HUES48 (cell line): ENCODE results near the gene MYCN.

ENCODE experiments used
- H3K27ac ChIP-seq: one replicate; pipeline ENCODE4 v1.7.0; 2013; ENCODE audit warnings: low read depth, low read length, inconsistent platforms
- H3K27me3 ChIP-seq: 2 replicates; pipeline ENCODE4 v1.6.1; 2013; ENCODE audit warnings: mild to moderate bottlenecking, low read length; ENCODE audit not compliant: control insufficient read depth, insufficient read depth
- H3K36me3 ChIP-seq: 2 replicates; pipeline ENCODE4 v1.6.1; 2013; ENCODE audit warnings: low read length; ENCODE audit not compliant: control insufficient read depth, insufficient read depth
- H3K4me1 ChIP-seq: 2 replicates; pipeline ENCODE4 v1.6.1; 2013; ENCODE audit warnings: mild to moderate bottlenecking, low read length; ENCODE audit not compliant: control insufficient read depth, insufficient read depth
- H3K4me3 ChIP-seq: 2 replicates; pipeline ENCODE4 v1.5.1; 2013; ENCODE audit warnings: mild to moderate bottlenecking, low read depth, low read length
- H3K9ac ChIP-seq: 2 replicates; pipeline ENCODE4 v1.6.1; 2013; ENCODE audit warnings: mild to moderate bottlenecking, low read depth, low read length, moderate library complexity
- H3K9me3 ChIP-seq: 2 replicates; pipeline ENCODE4 v1.6.1; 2013; ENCODE audit warnings: low read length; ENCODE audit not compliant: control insufficient read depth, insufficient read depth

Gene MYCN

DNA sequence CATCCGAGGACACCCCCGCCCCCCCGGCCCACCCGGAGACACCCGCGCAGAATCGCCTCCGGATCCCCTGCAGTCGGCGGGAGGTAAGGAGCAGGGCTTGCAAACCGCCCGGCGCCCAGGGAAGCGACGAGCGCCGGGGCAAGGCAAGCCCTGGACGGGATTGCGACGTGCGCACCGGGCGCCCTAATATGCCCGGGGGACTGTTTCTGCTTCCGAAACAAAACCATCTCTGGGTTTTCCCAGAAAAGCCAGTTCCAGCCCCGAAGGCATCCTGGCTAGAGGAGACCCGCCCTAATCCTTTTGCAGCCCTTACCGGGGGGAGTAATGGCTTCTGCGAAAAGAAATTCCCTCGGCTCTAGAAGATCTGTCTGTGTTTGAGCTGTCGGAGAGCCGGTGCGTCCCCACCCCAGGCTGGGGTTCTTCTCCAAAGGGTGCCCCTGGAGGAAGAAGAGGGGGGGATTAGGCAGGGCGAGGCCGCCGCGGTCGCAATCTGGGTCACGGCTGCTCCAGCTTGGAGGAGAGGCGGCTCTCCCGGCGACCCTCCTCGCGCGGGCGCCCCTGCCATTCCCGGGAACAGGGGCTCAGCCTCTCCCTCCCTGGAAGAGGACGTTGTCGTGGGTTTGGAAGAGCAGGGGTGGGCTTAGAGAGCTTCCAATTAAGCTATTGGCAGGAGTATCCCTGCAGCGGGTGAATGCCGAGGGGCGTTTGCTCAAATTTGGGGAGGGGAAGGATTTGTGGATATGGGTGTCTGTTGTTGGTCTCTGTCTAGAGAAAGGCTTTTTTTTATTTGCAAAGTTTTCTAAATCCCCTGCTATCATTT, 521 bp downstream of the MYCN start:
- H3K27me3 ChIP-seq, result no peaks in the 10 kb centered on the region
- H3K9me3 ChIP-seq, result no peaks in the 10 kb centered on the region
- H3K4me3 ChIP-seq, result peak overlapping the region; percentile 72
- H3K36me3 ChIP-seq, result peaks cover 23% of the 10 kb centered on the region
- H3K27ac ChIP-seq, result peak overlapping the region; percentile 91
- peaks cover 42% of the 10 kb centered on the region for H3K4me1 ChIP-seq
- peak overlapping the region; percentile 75 for H3K9ac ChIP-seq

DNA sequence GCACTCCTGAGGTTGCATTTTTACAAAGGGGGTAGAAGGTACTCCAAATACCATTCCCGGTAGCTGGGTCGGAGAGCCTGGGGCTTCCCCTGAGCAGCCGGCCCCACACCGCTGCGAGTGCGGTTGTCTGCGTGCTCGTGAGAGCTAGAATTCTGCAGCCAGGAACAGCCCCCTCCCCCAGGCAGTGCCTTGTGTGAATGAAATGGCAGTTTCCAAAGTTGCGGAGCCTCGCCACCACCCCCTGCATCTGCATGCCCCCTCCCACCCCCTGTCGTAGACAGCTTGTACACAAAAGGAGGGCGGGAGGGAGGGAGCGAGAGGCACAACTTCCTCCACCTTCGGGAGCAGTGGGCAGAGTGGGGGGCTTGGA, 1.1 kb downstream of the MYCN start:
- H3K27me3 ChIP-seq, result no peaks in the 10 kb centered on the region
- peak overlapping the region; percentile 91 for H3K27ac ChIP-seq
- H3K9ac ChIP-seq, result peak overlapping the region; percentile 83
- peak overlapping the region; percentile 72 for H3K4me3 ChIP-seq
- no peaks in the 10 kb centered on the region for H3K9me3 ChIP-seq
- H3K4me1 ChIP-seq, result peaks cover 39% of the 10 kb centered on the region
- H3K36me3 ChIP-seq, result peaks cover 29% of the 10 kb centered on the region

DNA sequence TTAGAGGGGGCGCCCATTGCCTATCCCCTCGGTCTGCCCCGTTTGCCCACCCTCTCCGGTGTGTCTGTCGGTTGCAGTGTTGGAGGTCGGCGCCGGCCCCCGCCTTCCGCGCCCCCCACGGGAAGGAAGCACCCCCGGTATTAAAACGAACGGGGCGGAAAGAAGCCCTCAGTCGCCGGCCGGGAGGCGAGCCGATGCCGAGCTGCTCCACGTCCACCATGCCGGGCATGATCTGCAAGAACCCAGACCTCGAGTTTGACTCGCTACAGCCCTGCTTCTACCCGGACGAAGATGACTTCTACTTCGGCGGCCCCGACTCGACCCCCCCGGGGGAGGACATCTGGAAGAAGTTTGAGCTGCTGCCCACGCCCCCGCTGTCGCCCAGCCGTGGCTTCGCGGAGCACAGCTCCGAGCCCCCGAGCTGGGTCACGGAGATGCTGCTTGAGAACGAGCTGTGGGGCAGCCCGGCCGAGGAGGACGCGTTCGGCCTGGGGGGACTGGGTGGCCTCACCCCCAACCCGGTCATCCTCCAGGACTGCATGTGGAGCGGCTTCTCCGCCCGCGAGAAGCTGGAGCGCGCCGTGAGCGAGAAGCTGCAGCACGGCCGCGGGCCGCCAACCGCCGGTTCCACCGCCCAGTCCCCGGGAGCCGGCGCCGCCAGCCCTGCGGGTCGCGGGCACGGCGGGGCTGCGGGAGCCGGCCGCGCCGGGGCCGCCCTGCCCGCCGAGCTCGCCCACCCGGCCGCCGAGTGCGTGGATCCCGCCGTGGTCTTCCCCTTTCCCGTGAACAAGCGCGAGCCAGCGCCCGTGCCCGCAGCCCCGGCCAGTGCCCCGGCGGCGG, 1.7 kb downstream of the MYCN start:
- peaks cover 38% of the 10 kb centered on the region for H3K4me1 ChIP-seq
- no peaks in the 10 kb centered on the region for H3K27me3 ChIP-seq
- peak overlapping the region; percentile 70 for H3K27ac ChIP-seq
- no peaks in the 10 kb centered on the region for H3K9me3 ChIP-seq
- peak overlapping the region; percentile 83 for H3K9ac ChIP-seq
- peak overlapping the region; percentile 72 for H3K4me3 ChIP-seq
- H3K36me3 ChIP-seq, result peaks cover 35% of the 10 kb centered on the region

DNA sequence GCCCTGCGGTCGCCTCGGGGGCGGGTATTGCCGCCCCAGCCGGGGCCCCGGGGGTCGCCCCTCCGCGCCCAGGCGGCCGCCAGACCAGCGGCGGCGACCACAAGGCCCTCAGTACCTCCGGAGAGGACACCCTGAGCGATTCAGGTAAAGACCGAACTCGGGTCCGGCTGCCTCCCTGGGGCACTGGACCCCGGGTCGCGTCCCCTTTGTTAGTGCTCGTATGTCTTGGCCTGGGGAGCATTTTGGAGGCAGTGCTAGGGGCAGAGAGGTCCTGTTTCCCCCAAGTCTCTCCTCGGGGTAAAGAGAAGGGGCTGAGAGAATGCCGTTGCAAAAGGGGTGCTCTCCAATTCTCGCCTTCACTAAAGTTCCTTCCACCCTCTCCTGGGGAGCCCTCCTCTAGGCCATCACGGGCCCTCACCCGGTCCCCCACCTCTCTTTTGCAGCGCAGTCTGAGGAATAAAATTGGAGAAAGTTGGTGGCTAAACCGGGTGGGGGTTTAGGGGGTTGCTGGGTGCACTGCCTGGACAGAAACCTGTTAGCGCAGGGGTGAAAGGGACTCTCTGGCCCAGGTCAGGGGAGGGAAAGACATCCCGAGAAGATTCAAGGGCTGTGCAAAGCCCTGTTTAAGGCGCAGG, 2.5 kb downstream of the MYCN start:
- H3K4me1 ChIP-seq, result peaks cover 36% of the 10 kb centered on the region
- H3K27me3 ChIP-seq, result no peaks in the 10 kb centered on the region
- peak overlapping the region; percentile 72 for H3K4me3 ChIP-seq
- H3K9me3 ChIP-seq, result no peaks in the 10 kb centered on the region
- H3K27ac ChIP-seq, result peak overlapping the region; percentile 54
- peaks cover 43% of the 10 kb centered on the region for H3K36me3 ChIP-seq
- H3K9ac ChIP-seq, result peak overlapping the region; percentile 83

DNA sequence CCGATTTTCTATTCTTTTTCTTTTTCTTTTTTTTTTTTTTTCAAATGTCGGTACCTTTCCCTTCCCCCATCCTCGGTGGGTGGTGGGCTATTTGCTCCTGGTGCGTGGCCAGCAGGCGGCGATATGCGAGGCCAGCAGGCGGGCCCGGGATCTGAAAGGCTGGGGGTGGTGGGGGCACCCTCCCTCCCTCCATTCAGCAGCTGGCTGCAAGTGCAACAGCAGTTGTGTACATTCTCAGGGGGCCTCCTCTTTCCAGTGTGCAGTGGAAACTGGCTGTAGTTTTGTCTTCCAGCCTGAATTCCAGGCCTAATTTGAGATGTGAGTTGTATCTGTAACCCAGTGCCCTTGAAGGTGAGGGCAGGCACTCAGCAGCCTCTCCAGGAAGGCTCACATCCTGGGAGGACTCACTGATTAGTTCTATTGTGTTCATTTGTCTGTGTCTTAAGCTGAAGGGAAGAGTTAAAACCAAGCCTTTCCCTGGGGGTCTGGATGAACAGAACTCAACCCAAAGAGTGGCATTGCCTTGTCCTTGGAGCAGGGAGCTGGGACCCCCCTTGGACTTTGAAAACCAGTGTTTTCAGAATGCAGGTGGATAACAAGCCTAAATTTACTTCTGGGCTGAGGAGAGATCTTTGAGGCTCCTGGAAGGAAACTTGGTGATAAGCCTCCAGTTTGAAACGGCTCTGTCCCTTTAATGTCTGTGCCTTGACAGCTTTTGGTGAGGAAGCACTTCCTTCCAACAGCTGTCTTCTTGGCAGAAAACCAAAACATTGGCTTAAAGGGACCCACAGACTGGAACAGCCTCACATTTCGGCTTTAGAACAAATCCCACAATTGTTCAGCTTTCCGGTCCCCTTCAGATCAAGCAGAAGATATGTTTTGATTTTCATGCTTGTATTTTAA, 3.3 kb downstream of the MYCN start:
- Histone ChIP-seq H3K27ac (peak overlapping the region; percentile 56), H3K27me3 (no peaks in the 10 kb centered on the region), H3K9ac (peak overlapping the region; percentile 83), H3K36me3 (peaks cover 44% of the 10 kb centered on the region), H3K9me3 (no peaks in the 10 kb centered on the region), H3K4me1 (peaks cover 31% of the 10 kb centered on the region), H3K4me3 (peak overlapping the region; percentile 72)

DNA sequence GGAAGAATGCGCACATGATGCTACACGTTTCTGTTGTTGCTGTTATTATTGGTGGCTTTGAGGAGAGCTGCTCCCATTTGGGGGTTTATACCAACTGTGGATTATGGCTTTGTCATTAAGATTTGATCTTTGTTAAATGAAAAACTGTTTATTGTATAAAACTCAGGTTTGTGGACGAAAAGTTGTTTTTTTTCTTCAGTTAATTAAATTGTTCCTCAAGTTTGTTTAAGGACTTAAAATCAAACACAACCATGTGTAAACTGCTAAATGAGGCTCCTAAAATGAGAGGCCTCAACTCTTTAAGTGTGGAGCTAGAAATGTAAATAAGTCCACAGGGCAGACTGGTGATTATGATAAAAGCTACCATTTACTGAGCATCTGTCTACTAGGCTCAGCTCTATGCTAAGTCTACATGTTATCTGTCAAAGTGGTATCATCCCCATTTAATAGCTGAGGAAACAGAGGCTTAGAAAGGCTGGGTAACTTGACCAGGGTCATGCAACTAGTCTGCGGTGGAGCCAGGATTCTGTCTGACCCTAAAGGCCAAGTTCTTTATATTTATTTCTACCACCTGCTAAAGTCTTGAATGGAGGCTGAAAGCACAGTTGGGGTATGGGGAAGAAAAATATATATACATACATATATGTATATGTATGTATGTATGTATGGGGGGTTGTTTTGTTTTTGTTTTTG, 4.1 kb downstream of the MYCN start:
- Histone ChIP-seq H3K9ac (peak overlapping the region; percentile 0; the same call in 1 of the 2 replicates), H3K4me3 (peak overlapping the region; percentile 72), H3K9me3 (no peaks in the 10 kb centered on the region), H3K4me1 (peaks cover 27% of the 10 kb centered on the region), H3K36me3 (peaks cover 44% of the 10 kb centered on the region), H3K27ac (peak overlapping the region; percentile 56), H3K27me3 (no peaks in the 10 kb centered on the region)

DNA sequence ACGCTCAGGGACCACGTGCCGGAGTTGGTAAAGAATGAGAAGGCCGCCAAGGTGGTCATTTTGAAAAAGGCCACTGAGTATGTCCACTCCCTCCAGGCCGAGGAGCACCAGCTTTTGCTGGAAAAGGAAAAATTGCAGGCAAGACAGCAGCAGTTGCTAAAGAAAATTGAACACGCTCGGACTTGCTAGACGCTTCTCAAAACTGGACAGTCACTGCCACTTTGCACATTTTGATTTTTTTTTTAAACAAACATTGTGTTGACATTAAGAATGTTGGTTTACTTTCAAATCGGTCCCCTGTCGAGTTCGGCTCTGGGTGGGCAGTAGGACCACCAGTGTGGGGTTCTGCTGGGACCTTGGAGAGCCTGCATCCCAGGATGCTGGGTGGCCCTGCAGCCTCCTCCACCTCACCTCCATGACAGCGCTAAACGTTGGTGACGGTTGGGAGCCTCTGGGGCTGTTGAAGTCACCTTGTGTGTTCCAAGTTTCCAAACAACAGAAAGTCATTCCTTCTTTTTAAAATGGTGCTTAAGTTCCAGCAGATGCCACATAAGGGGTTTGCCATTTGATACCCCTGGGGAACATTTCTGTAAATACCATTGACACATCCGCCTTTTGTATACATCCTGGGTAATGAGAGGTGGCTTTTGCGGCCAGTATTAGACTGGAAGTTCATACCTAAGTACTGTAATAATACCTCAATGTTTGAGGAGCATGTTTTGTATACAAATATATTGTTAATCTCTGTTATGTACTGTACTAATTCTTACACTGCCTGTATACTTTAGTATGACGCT, 5.8 kb downstream of the MYCN start:
- Histone ChIP-seq H3K9ac (no peak overlapping the region), H3K4me3 (no peak overlapping the region)

DNA sequence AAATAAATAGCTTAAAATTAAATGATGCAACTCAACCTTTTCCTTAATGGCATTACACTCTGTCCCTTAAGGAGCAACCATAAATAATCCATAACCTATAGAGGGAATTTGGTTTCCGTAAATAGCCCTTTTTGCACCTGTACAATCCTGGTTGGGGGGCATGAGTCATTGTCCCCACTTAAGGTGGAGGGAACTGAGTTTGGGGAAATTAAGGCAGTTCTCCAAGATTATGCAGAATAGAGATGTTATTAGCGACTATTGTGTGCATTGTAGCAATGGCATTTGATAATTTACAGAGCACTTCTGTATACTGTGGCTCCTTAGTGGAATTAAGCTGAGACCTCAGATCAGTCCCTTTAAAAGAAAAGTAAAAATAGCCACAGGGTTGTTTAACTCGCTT, 6.6 kb downstream of the MYCN start:
- Histone ChIP-seq H3K4me3 (no peak overlapping the region), H3K27ac (no peak overlapping the region), H3K27me3 (no peaks in the 10 kb centered on the region), H3K9me3 (no peaks in the 10 kb centered on the region), H3K9ac (no peak overlapping the region), H3K36me3 (peaks cover 44% of the 10 kb centered on the region), H3K4me1 (peaks cover 25% of the 10 kb centered on the region)

More for the DNA sequence above, 5.8 kb downstream of the MYCN start:
- Histone ChIP-seq H3K27ac (no peak overlapping the region), H3K36me3 (peaks cover 44% of the 10 kb centered on the region), H3K9me3 (no peaks in the 10 kb centered on the region), H3K4me1 (peaks cover 25% of the 10 kb centered on the region), H3K27me3 (no peaks in the 10 kb centered on the region)

DNA sequence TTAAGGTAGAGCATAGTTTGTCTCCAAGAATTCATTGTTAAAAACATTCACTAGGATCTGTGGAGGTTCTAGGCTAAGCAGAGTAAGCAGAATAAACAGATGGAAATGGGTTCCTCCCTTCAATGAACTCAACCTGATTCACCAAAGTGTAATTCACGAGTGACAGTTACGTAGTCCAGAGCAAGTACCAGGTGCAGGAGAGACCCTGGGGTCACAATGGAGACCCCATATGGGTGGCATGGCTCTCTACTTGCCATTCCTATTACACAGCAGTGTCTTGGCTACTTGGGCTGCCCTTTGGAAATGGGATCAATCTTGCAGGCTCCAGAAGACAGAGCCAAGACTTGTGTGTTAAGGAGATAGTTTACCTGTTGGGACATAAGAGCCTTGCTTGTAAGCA, 7.1 kb downstream of the MYCN start:
- no peak overlapping the region for H3K27ac ChIP-seq

More for the DNA sequence above, 7.1 kb downstream of the MYCN start:
- H3K9me3 ChIP-seq, result no peaks in the 10 kb centered on the region
- H3K9ac ChIP-seq, result no peak overlapping the region
- no peaks in the 10 kb centered on the region for H3K27me3 ChIP-seq
- H3K4me3 ChIP-seq, result no peak overlapping the region
- peaks cover 44% of the 10 kb centered on the region for H3K36me3 ChIP-seq
- H3K4me1 ChIP-seq, result peaks cover 25% of the 10 kb centered on the region
